Psoas muscle (tissue), 8 donors: ENCODE measurements around the gene POMT2. TPM values are rescaled to one million over a fixed set of nuclear protein-coding genes. Genes with fewer than 3 reads are reported as not detected.

ENCODE experiments used
- ATAC-seq, 4 donors: fragments of 200-7000 bp; cut with Tn5 transposase; one replicate each; pipeline ENCODE4 v1.9.1; 2020; ENCODE audit warnings: moderate library complexity in 3 of 4, mild to moderate bottlenecking in 2 of 4
- DNase-seq, 2 donors: peaks; one replicate each; pipeline ENCODE4 v3.0.0-alpha.2; 2020
- H3K27ac ChIP-seq: fragments of 200-600 bp; one replicate; pipeline ENCODE4 v1.8.0; 2022
- H3K27me3 ChIP-seq, 3 donors: fragments of 200-600 bp in 1 of 3; one replicate each; pipeline versions ENCODE4 v1.6.1 to v1.8.0; 2013 to 2022; ENCODE audit warnings: low read length in 2 of 3, mild to moderate bottlenecking in 2 of 3, moderate library complexity in 1 of 3; ENCODE audit not compliant: insufficient read depth in 3 of 3
- H3K36me3 ChIP-seq, 2 donors: fragments of 200-600 bp in 1 of 2; one replicate each; pipeline versions ENCODE4 v1.6.1 to v1.8.0; 2013 to 2022; ENCODE audit warnings: low read depth in 1 of 2, mild to moderate bottlenecking in 1 of 2, moderate library complexity in 1 of 2; ENCODE audit not compliant: insufficient read depth in 1 of 2
- H3K4me1 ChIP-seq: fragments of 200-600 bp; one replicate; pipeline ENCODE4 v1.8.0; 2022
- H3K4me3 ChIP-seq: fragments of 200-600 bp; one replicate; pipeline ENCODE4 v1.8.0; 2022; ENCODE audit warnings: mild to moderate bottlenecking
- H3K9me3 ChIP-seq: fragments of 200-600 bp; one replicate; pipeline ENCODE4 v1.8.0; 2022
- CTCF ChIP-seq: fragments of 200-600 bp; IDR thresholded peaks from one replicate; pipeline ENCODE4 v1.8.0; 2022; ENCODE audit warnings: antibody characterized with exemption
- WGBS, 3 donors: extraction: QIAGEN DNeasy Blood & Tissue Kit; methylation state at CpG; one replicate each; pipeline versions ENCODE4 v1.1.6 to v1.1.7; 2013; 5-methylcytosine and 5-hydroxymethylcytosine counted together
- intact Hi-C, 2 donors: fragments of 100-400 bp; cut with DNase I; formaldehyde crosslinking; loops; one replicate each; pipeline versions ENCODE4 v1.11.0 to v1.14.2; 2022
- polyA plus RNA-seq, 3 donors: library from polyadenylated mRNA; stranded (reverse); fragments of 200-250 nt; gene quantifications; one replicate each; pipeline ENCODE4 v1.2.3, GENCODE V29; 2013
- total RNA-seq, 4 donors: library from RNA; stranded (reverse); fragmentation: NEBNext Ultra II Directional in 2 of 4; extraction: Animal tissue kit (Norgen Biotek cat#: 25700) in 2 of 4; gene quantifications; one replicate each; pipeline versions ENCODE4 v1.2.1 to v1.2.4, GENCODE V29; 2021 to 2023
- donor health status: healthy with polysubstance abuse.
- donor health status: DM: no; HTN: no; CAD: no; lungs with moderate emphysema.
- donor health status: Bipolar disorder and iron deficiency.
- donor health status: healthy.
- donor health status: DM: yes; HTN: yes; CAD: no.
- donor health status: DM: no; HTN: no; CAD: no.
- donor health status: DM: no; HTN: no; CAD: no.
- donor health status: DM: yes; HTN: yes; CAD: no.

The POMT2 gene
- total and polyA plus RNA-seq, 7 donors: 17.4 to 57.5 (median 29.2) TPM

- DNase-seq: no peak
- intact Hi-C loops: loop anchor here (5.0 to 10.0 kb wide), 2 partner anchors 131 to 133 kb away; partner anchors contain the start of genes AHSA1 (in 2 of the 2) and VIPAS39 (in 2 of the 2)
- 71 to 82% (median 76%) methylated on average over 3 of the region's 3 CpGs for WGBS, 3 donors
- no peaks in the 10 kb centered on the region for H3K27me3 ChIP-seq
- no peak for ATAC-seq
- no peak overlapping the region for H3K4me3 ChIP-seq
- H3K36me3 ChIP-seq: peaks cover 0 to 4% of the 10 kb centered on the region in 2 donors
- H3K27ac ChIP-seq: no peak overlapping the region
- peaks cover 15% of the 10 kb centered on the region for H3K4me1 ChIP-seq
- no peaks in the 10 kb centered on the region for H3K9me3 ChIP-seq
- TF ChIP-seq CTCF: no peak
These were observed 3.6 kb upstream of the POMT2 start for GRCh38 chr14:77324289-77324688.

- intact Hi-C loops: loop anchor here (5.0 to 10.0 kb wide), 2 partner anchors 131 to 134 kb away; partner anchors contain the start of genes AHSA1 (in 2 of the 2) and VIPAS39 (in 2 of the 2)
These were observed 2.9 kb upstream of the POMT2 start for GRCh38 chr14:77323571-77323970.

GRCh38 chr14:77322951-77323350, 2.3 kb upstream of the POMT2 start:
- Histone ChIP-seq H3K9me3 (no peaks in the 10 kb centered on the region), H3K27ac (no peak overlapping the region), H3K4me3 (no peak overlapping the region), H3K4me1 (peaks cover 27% of the 10 kb centered on the region), H3K36me3 (peaks cover 0 to 2% of the 10 kb centered on the region in 2 donors), H3K27me3 (no peaks in the 10 kb centered on the region)
- intact Hi-C loops: loop anchor here (5.0 to 10.0 kb wide), 2 partner anchors 132 to 134 kb away; partner anchors contain the start of genes AHSA1 (in 2 of the 2) and VIPAS39 (in 2 of the 2)
- 97 to 98% (median 98%) methylated on average over 5 of the region's 5 CpGs for WGBS, 3 donors
- ATAC-seq: no peak
- DNase-seq: no peak
- no peak for TF ChIP-seq CTCF

More at GRCh38 chr14:77323571-77323970, 2.9 kb upstream of the POMT2 start:
- TF ChIP-seq CTCF: no peak
- H3K27ac ChIP-seq: no peak overlapping the region
- 90 to 95% (median 91%) methylated on average over 4 of the region's 4 CpGs for WGBS, 3 donors
- H3K4me1 ChIP-seq: peaks cover 20% of the 10 kb centered on the region
- no peak for DNase-seq
- ATAC-seq: no peak
- H3K27me3 ChIP-seq: no peaks in the 10 kb centered on the region
- no peaks in the 10 kb centered on the region for H3K9me3 ChIP-seq
- H3K4me3 ChIP-seq: no peak overlapping the region
- H3K36me3 ChIP-seq: peaks cover 0 to 2% of the 10 kb centered on the region in 2 donors

- Histone ChIP-seq H3K36me3 (peaks cover 0 to 2% of the 10 kb centered on the region in 2 donors), H3K27ac (peak overlapping the region; percentile 98), H3K9me3 (no peaks in the 10 kb centered on the region), H3K4me1 (peaks cover 32% of the 10 kb centered on the region), H3K27me3 (no peaks in the 10 kb centered on the region), H3K4me3 (peak overlapping the region; percentile 97)
- TF ChIP-seq CTCF: no peak
- 52 to 64% (median 59%) methylated on average over 5 of the region's 5 CpGs for WGBS, 3 donors
- intact Hi-C loops: loop anchor here (5.0 to 10.0 kb wide), 2 partner anchors 132 to 135 kb away; partner anchors contain the start of genes AHSA1 (in 2 of the 2) and VIPAS39 (in 2 of the 2)
- ATAC-seq (no peak), DNase-seq (no peak)
These were observed 1.7 kb upstream of the POMT2 start for GRCh38 chr14:77322250-77322902.
